BE2C (cell line): Measurements from ENCODE around the gene SLC37A1.

Experiments
- DNase-seq: peaks from one replicate; pipeline ENCODE4 v3.0.0-alpha.2; 2020
- H3K27me3 ChIP-seq: fragments of 250-450 bp; sonication (Bioruptor Pico); 2 replicates; pipeline ENCODE4 v1.5.1; 2020; ENCODE audit warnings: mild to moderate bottlenecking
- H3K36me3 ChIP-seq: fragments of 250-450 bp; sonication (Bioruptor Pico); 2 replicates; pipeline ENCODE4 v1.5.1; 2020; ENCODE audit warnings: mild to moderate bottlenecking
- H3K4me1 ChIP-seq: fragments of 250-450 bp; sonication (Bioruptor Pico); 2 replicates; pipeline ENCODE4 v1.5.1; 2020
- H3K4me3 ChIP-seq: 2 replicates; pipeline ENCODE4 v1.5.1; 2011; ENCODE audit warnings: low read depth, low read length
- H3K9me3 ChIP-seq: fragments of 250-450 bp; sonication (Bioruptor Pico); 2 replicates; pipeline ENCODE4 v1.5.1; 2020
- CTCF ChIP-seq: IDR thresholded peaks from 2 replicates; pipeline ENCODE4 v1.5.1; 2012; ENCODE audit warnings: mild to moderate bottlenecking, low read depth, low read length

Gene SLC37A1

GRCh38 chr21:42505090-42505726 is 8.4 kb upstream of the SLC37A1 start:
- Histone ChIP-seq H3K4me3 (no peak overlapping the region), H3K4me1 (no peaks in the 10 kb centered on the region), H3K36me3 (no peaks in the 10 kb centered on the region), H3K9me3 (no peaks in the 10 kb centered on the region), H3K27me3 (no peaks in the 10 kb centered on the region)
- no peak for DNase-seq
- TF ChIP-seq CTCF, result no peak

- no peaks in the 10 kb centered on the region for H3K9me3 ChIP-seq
- no peak for TF ChIP-seq CTCF
- H3K4me1 ChIP-seq, result no peaks in the 10 kb centered on the region
- no peak for DNase-seq
- H3K4me3 ChIP-seq, result no peak overlapping the region
- H3K36me3 ChIP-seq, result no peaks in the 10 kb centered on the region
- H3K27me3 ChIP-seq, result no peaks in the 10 kb centered on the region
Measured at GRCh38 chr21:42507418-42507817, 6.2 kb upstream of the SLC37A1 start.

GRCh38 chr21:42508371-42508770 is 5.3 kb upstream of the SLC37A1 start:
- Histone ChIP-seq H3K36me3 (no peaks in the 10 kb centered on the region), H3K4me3 (no peak overlapping the region), H3K4me1 (no peaks in the 10 kb centered on the region), H3K27me3 (no peaks in the 10 kb centered on the region), H3K9me3 (no peaks in the 10 kb centered on the region)
- DNase-seq, result no peak
- no peak for TF ChIP-seq CTCF

- Histone ChIP-seq H3K9me3 (no peaks in the 10 kb centered on the region), H3K27me3 (peaks cover 3% of the 10 kb centered on the region), H3K4me3 (no peak overlapping the region), H3K36me3 (no peaks in the 10 kb centered on the region), H3K4me1 (no peaks in the 10 kb centered on the region)
- TF ChIP-seq CTCF, result no peak
- DNase-seq, result no peak
Measured at GRCh38 chr21:42509244-42509643, 4.4 kb upstream of the SLC37A1 start.

GRCh38 chr21:42512346-42513034 is 1.2 kb upstream of the SLC37A1 start:
- Histone ChIP-seq H3K4me3 (no peak overlapping the region), H3K4me1 (no peaks in the 10 kb centered on the region), H3K27me3 (peaks cover 3% of the 10 kb centered on the region), H3K36me3 (no peaks in the 10 kb centered on the region), H3K9me3 (no peaks in the 10 kb centered on the region)
- TF ChIP-seq CTCF, result no peak
- no peak for DNase-seq
